ENCODE data around the gene MROH2B.

MROH2B gene

GRCh38 chr5:40962207-40962955 is 108.8 kb downstream of the MROH2B start:
- no peak for DNase-seq

- no peak for DNase-seq
These were observed 111.1 kb downstream of the MROH2B start for GRCh38 chr5:40960037-40960436.

GRCh38 chr5:40958811-40959210 is 112.3 kb downstream of the MROH2B start:
- DNase-seq: no peak

- no peak for DNase-seq
These were observed 114.1 kb downstream of the MROH2B start for GRCh38 chr5:40957048-40957447.

- DNase-seq: no peak
These were observed 115.8 kb downstream of the MROH2B start for GRCh38 chr5:40955313-40955712.

All from stimulated activated CD8-positive, alpha-beta memory T cell treated with anti-CD3 and anti-CD28 coated beads, Interleukin-4, amount 100 ng/mL, for 48 hours (primary cell).